ENCODE data around the gene SLC35B1.

- no peak for TF ChIP-seq TAF1 (IDR thresholded peaks at IDR 0.05; ENCODE audit: borderline replicate concordance, insufficient read depth, low read length)
- TF ChIP-seq POLR2AphosphoS5 (IDR thresholded peaks at IDR 0.05; ENCODE audit: low read depth, low read length): no peak
Observed at GRCh38 chr17:49727380-49727779, 19.6 kb upstream of the SLC35B1 start.
